Trophoblast cell (in vitro differentiated cells and primary cell): ENCODE measurements around the gene RNU6-9.

Source experiments
- DNase-seq, 2 donors: peaks; one replicate each; pipeline ENCODE4 v3.0.0-alpha.2; 2016
- H2AFZ ChIP-seq: 2 replicates; pipeline ENCODE4 v1.6.1; 2013; ENCODE audit warnings: low read length, moderate library complexity, mild to moderate bottlenecking; ENCODE audit not compliant: insufficient read depth, poor library complexity
- H2AK5ac ChIP-seq: 2 replicates; pipeline ENCODE4 v1.6.1; 2013; ENCODE audit warnings: mild to moderate bottlenecking, low read length
- H2BK120ac ChIP-seq: 2 replicates; pipeline ENCODE4 v1.6.1; 2013; ENCODE audit warnings: low read length, mild to moderate bottlenecking, moderate library complexity; ENCODE audit not compliant: insufficient read depth, poor library complexity
- H2BK12ac ChIP-seq: 2 replicates; pipeline ENCODE4 v1.6.1; 2013; ENCODE audit warnings: mild to moderate bottlenecking, low read length, moderate library complexity
- H2BK5ac ChIP-seq: 2 replicates; pipeline ENCODE4 v1.6.1; 2013; ENCODE audit warnings: low read length, low read depth, moderate library complexity, mild to moderate bottlenecking; ENCODE audit not compliant: poor library complexity
- H3K14ac ChIP-seq: 2 replicates; pipeline ENCODE4 v1.6.1; 2013; ENCODE audit warnings: mild to moderate bottlenecking, low read length
- H3K18ac ChIP-seq: 2 replicates; pipeline ENCODE4 v1.6.1; 2013; ENCODE audit warnings: mild to moderate bottlenecking, low read length
- H3K23ac ChIP-seq: 2 replicates; pipeline ENCODE4 v1.6.1; 2013; ENCODE audit warnings: low read length
- H3K27ac ChIP-seq: 2 replicates; pipeline ENCODE4 v1.5.1; 2013; ENCODE audit warnings: low read depth, mild to moderate bottlenecking, inconsistent platforms, low read length, moderate library complexity
- H3K27me3 ChIP-seq: 2 replicates; pipeline ENCODE4 v1.6.1; 2013; ENCODE audit warnings: inconsistent platforms, mild to moderate bottlenecking, low read length, moderate library complexity; ENCODE audit not compliant: insufficient read depth
- H3K36me3 ChIP-seq, 2 experiments: 1 replicate in 1 of 2; 2 replicates in 1 of 2; pipeline ENCODE4 v1.6.1; 2013; ENCODE audit warnings: low read length in 2 of 2, mild to moderate bottlenecking in 2 of 2, moderate library complexity in 1 of 2; ENCODE audit not compliant: insufficient read depth in 2 of 2, control insufficient read depth in 1 of 2
- H3K4ac ChIP-seq: 2 replicates; pipeline ENCODE4 v1.6.1; 2013; ENCODE audit warnings: low read depth, mild to moderate bottlenecking, low read length, moderate library complexity
- H3K4me1 ChIP-seq, 2 experiments: 1 replicate in 1 of 2; 2 replicates in 1 of 2; pipeline ENCODE4 v1.6.1; 2013; ENCODE audit warnings: low read length in 2 of 2, mild to moderate bottlenecking in 2 of 2, moderate library complexity in 1 of 2; ENCODE audit not compliant: insufficient read depth in 2 of 2, control insufficient read depth in 1 of 2
- H3K4me2 ChIP-seq: 2 replicates; pipeline ENCODE4 v1.6.1; 2013; ENCODE audit warnings: inconsistent platforms, mild to moderate bottlenecking, low read length, moderate library complexity
- H3K4me3 ChIP-seq: 2 replicates; pipeline ENCODE4 v1.5.1; 2013; ENCODE audit warnings: mild to moderate bottlenecking, low read depth, low read length, inconsistent platforms
- H3K79me1 ChIP-seq: one replicate; pipeline ENCODE4 v1.6.1; 2013; ENCODE audit warnings: low read length
- H3K79me2 ChIP-seq: 2 replicates; pipeline ENCODE4 v1.6.1; 2013; ENCODE audit warnings: low read length, mild to moderate bottlenecking; ENCODE audit not compliant: control insufficient read depth, insufficient read depth, poor library complexity
- H3K9ac ChIP-seq: 2 replicates; pipeline ENCODE4 v1.6.1; 2013; ENCODE audit warnings: mild to moderate bottlenecking, low read length
- H3K9me3 ChIP-seq: 2 replicates; pipeline ENCODE4 v1.6.1; 2013; ENCODE audit warnings: low read depth, mild to moderate bottlenecking, control low read depth, inconsistent platforms, low read length; ENCODE audit not compliant: insufficient read depth
- H4K12ac ChIP-seq: 2 replicates; pipeline ENCODE4 v1.6.1; 2013; ENCODE audit warnings: low read depth, mild to moderate bottlenecking, low read length, moderate library complexity
- H4K8ac ChIP-seq: 2 replicates; pipeline ENCODE4 v1.6.1; 2013; ENCODE audit warnings: low read depth, mild to moderate bottlenecking, low read length, moderate library complexity
- H4K91ac ChIP-seq: one replicate; pipeline ENCODE4 v1.6.1; 2013; ENCODE audit warnings: low read depth, mild to moderate bottlenecking, low read length, moderate library complexity
- WGBS: extraction: QIAGEN DNeasy Blood & Tissue Kit; methylation state at CpG from one replicate; pipeline ENCODE4 v1.1.7; 2013; ENCODE audit warnings: missing lambda C conversion rate; ENCODE audit not compliant: insufficient read length, insufficient coverage; ENCODE audit errors: extremely low coverage; 5-methylcytosine and 5-hydroxymethylcytosine counted together

Gene RNU6-9

DNA sequence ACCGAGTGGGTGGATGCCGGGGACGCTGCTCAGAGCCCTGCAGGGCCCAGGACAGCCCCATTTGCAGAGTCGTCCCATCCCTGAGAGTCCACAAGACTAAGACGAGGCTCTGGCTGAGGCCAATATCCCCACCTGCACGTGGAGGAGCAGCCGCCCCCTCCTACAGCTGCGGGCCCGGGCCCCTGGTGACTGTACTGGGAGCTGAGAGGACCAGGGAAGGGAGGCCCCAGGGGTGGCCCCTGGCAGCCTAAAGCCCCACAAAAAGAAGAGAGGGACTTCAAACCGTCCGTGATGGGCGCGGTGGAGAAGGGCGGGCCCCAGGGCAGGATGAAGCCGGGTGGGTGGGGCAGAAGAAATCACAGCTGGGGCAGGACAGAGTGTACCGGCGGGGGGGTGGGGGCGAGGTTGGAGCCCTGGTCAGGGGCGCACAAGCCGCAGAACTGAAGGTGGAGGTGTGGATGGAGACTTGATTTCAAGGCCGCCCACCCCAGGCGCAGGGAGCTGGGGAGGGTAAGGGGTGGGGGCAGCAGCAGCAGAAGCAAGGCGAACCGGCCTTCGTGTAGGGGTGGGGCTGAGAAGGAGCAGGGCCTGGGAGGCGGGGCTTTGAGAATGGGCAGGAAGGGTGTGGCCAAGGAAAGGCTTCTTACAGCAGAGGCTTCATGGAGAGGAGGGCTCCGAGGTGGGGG is 20.9 kb upstream of the RNU6-9 start:
- Histone ChIP-seq H3K9me3 (no peaks in the 10 kb centered on the region), H3K4ac (no peak overlapping the region), H2AFZ (no peak overlapping the region), H3K79me2 (peaks cover 4% of the 10 kb centered on the region), H4K91ac (no peak overlapping the region), H3K4me2 (no peak overlapping the region), H2BK120ac (no peak overlapping the region), H3K14ac (no peak overlapping the region), H2BK12ac (no peak overlapping the region), H3K23ac (no peak overlapping the region), H3K27ac (no peak overlapping the region), H4K12ac (no peak overlapping the region), H3K4me3 (no peak overlapping the region), H3K36me3 (peaks cover 63 to 64% of the 10 kb centered on the region in 2 experiments), H3K79me1 (peaks cover 5% of the 10 kb centered on the region), H2AK5ac (no peak overlapping the region), H4K8ac (no peak overlapping the region), H3K4me1 (peaks cover 13 to 16% of the 10 kb centered on the region in 2 experiments), H3K18ac (no peak overlapping the region), H3K9ac (no peak overlapping the region), H2BK5ac (no peak overlapping the region), H3K27me3 (no peaks in the 10 kb centered on the region)
- DNase-seq = peak in 1 of 2 donors; percentile 65
- no CpG with 5 or more reads among the region's 27 CpGs for WGBS

DNA sequence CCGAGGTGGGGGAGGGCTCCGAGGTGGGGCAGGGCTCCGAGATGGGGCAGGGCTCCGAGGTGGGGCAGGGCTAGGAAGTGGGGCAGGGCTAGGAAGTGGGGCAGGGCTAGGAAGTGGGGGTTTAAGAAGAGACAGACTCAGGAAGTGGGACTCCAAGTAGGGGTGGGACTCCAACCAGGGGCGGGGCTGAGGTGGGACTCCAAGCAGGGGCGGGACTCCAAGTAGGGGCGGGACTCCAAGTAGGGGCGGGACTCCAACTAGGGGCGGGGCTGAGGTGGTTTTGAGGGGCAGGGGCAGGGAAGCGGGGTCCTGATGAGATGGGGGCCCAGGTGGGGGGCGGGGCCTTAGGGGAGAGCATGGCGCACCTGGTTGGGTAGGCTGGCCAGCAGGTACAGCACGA is 20.2 kb upstream of the RNU6-9 start:
- no peaks in the 10 kb centered on the region for H3K27me3 ChIP-seq
- H3K4ac ChIP-seq = no peak overlapping the region
- no peak overlapping the region for H2BK12ac ChIP-seq
- peaks cover 57% of the 10 kb centered on the region in 2 experiments for H3K36me3 ChIP-seq
- H3K23ac ChIP-seq = no peak overlapping the region
- no peak overlapping the region for H2BK120ac ChIP-seq
- peaks cover 13 to 16% of the 10 kb centered on the region in 2 experiments for H3K4me1 ChIP-seq
- no peak overlapping the region for H2AFZ ChIP-seq
- no peak for DNase-seq
- H3K79me1 ChIP-seq = peaks cover 5% of the 10 kb centered on the region
- WGBS = no CpG with 5 or more reads among the region's 13 CpGs
- no peak overlapping the region for H3K14ac ChIP-seq
- no peak overlapping the region for H3K27ac ChIP-seq
- H4K8ac ChIP-seq = no peak overlapping the region
- no peak overlapping the region for H2AK5ac ChIP-seq
- H4K12ac ChIP-seq = no peak overlapping the region
- no peaks in the 10 kb centered on the region for H3K9me3 ChIP-seq
- no peak overlapping the region for H3K4me2 ChIP-seq
- H3K4me3 ChIP-seq = no peak overlapping the region
- H3K79me2 ChIP-seq = peaks cover 4% of the 10 kb centered on the region
- H2BK5ac ChIP-seq = no peak overlapping the region
- H3K18ac ChIP-seq = no peak overlapping the region
- H3K9ac ChIP-seq = no peak overlapping the region
- no peak overlapping the region for H4K91ac ChIP-seq

DNA sequence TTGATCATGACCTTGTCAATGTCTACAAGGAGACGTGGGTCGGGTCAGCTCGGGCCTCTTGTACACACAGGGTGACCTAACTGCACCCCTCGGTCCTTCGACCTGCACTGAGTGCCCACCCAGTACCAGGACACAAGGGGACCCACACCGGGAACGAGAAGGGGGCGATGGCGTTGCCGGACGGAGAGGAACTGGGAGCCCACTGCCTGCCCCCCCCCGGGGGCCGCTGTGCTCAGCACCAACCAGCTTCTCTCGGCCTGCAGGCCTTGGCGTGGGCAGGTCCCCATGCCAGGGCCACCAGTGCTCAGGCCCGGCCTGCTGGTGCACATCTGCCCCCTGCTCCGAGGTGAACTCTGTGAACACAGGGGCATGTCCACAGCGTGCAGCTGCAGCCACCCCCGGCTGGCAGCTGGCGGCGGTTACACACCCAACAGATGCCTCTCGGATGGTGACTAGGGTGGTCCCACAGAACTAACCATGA is 19.7 kb upstream of the RNU6-9 start:
- H2BK12ac ChIP-seq = no peak overlapping the region
- no peak overlapping the region for H4K12ac ChIP-seq
- no peak overlapping the region for H2BK120ac ChIP-seq
- no peak overlapping the region for H3K27ac ChIP-seq
- H3K79me1 ChIP-seq = peaks cover 5% of the 10 kb centered on the region
- no peak overlapping the region for H3K4me2 ChIP-seq
- H3K36me3 ChIP-seq = peaks cover 52 to 54% of the 10 kb centered on the region in 2 experiments
- peaks cover 10 to 16% of the 10 kb centered on the region in 2 experiments for H3K4me1 ChIP-seq
- no peak overlapping the region for H3K4ac ChIP-seq
- H3K14ac ChIP-seq = no peak overlapping the region
- H3K9me3 ChIP-seq = no peaks in the 10 kb centered on the region
- H3K23ac ChIP-seq = no peak overlapping the region
- H4K91ac ChIP-seq = no peak overlapping the region
- no peak overlapping the region for H2AK5ac ChIP-seq
- H4K8ac ChIP-seq = no peak overlapping the region
- no peak overlapping the region for H3K18ac ChIP-seq
- no peak overlapping the region for H3K4me3 ChIP-seq
- no peak overlapping the region for H2BK5ac ChIP-seq
- no peak for DNase-seq
- H2AFZ ChIP-seq = no peak overlapping the region
- no peaks in the 10 kb centered on the region for H3K27me3 ChIP-seq
- no CpG with 5 or more reads among the region's 22 CpGs for WGBS
- H3K9ac ChIP-seq = no peak overlapping the region
- H3K79me2 ChIP-seq = peaks cover 4% of the 10 kb centered on the region

DNA sequence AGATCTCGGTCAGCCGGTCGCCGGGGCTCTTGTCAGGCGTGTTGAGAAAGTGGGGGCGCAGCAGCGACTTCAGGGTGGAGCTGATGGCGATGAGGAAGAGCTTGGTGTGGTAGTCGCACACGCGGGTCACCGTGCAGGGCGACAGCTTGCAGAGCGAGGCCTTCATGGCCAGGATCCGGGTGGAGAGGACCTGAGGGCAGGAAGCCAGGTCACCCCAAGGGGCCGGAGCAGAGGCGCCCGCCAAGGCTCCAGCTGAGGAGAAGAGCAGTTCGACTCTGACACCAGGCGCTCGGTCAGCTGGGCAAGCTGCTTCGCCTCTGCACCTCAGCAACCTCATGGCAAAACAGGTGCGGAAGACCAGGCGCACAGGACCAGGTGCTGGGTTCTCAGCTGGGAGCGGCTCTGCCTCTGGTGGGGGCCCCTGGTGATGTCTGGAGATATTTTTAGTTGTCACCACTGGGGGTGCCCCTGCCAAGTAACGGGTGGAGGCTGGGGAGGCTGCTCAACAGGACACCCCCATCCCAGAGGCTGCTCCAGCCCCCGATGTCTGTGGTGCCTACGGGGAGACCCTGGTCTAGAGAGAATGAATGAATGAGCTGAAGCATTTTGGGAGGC is 17.9 kb upstream of the RNU6-9 start:
- no peaks in the 10 kb centered on the region for H3K27me3 ChIP-seq
- no peak overlapping the region for H2AK5ac ChIP-seq
- no peaks in the 10 kb centered on the region for H3K9me3 ChIP-seq
- H3K4ac ChIP-seq = no peak overlapping the region
- H3K14ac ChIP-seq = no peak overlapping the region
- H2AFZ ChIP-seq = no peak overlapping the region
- H3K79me1 ChIP-seq = no peaks in the 10 kb centered on the region
- no peak overlapping the region for H3K4me2 ChIP-seq
- no CpG with 5 or more reads among the region's 28 CpGs for WGBS
- H3K27ac ChIP-seq = no peak overlapping the region
- H3K23ac ChIP-seq = no peak overlapping the region
- H3K9ac ChIP-seq = no peak overlapping the region
- no peak overlapping the region for H2BK12ac ChIP-seq
- H3K36me3 ChIP-seq = peaks cover 55 to 60% of the 10 kb centered on the region in 2 experiments
- no peak for DNase-seq
- H4K91ac ChIP-seq = no peak overlapping the region
- no peak overlapping the region for H4K8ac ChIP-seq
- H3K18ac ChIP-seq = no peak overlapping the region
- H2BK120ac ChIP-seq = no peak overlapping the region
- H2BK5ac ChIP-seq = no peak overlapping the region
- H3K4me1 ChIP-seq = peaks cover 0 to 4% of the 10 kb centered on the region in 2 experiments
- H3K4me3 ChIP-seq = no peak overlapping the region
- no peak overlapping the region for H4K12ac ChIP-seq
- no peaks in the 10 kb centered on the region for H3K79me2 ChIP-seq
